ENCODE results near the gene ACKR2. TPM values are rescaled to one million over a fixed set of nuclear protein-coding genes. Genes with fewer than 3 reads are reported as not detected.

Gene ACKR2
- total and polyA plus RNA-seq, 2 experiments from 2014 or later = 0.35 TPM; not detected in 1

DNA sequence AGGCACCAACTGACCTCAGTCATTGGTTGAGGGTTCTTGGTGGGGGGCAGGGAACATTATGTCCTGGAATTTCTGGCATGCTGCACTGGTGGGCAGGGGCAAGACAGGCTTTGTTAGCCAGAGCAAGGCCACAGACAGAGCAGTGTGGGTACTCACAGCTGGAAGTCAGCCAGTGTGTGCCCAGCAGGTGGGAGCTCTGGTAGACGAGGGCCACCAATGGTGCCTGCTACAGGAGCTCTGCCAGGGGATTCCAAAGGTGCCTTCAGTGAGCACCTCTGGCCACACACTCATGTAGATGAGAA, 35.1 kb downstream of the ACKR2 start (continued):
- no peak for TF ChIP-seq ZNF462 (CRISPR knock-in tag; IDR thresholded peaks at IDR 0.05)

- Histone ChIP-seq H3K9me2 (ENCODE audit: insufficient read depth) (peaks cover 4% of the 10 kb centered on the region; the same call in 1 of the 2 replicates), H3K4me1 (ENCODE audit: insufficient read depth) (no peaks in the 10 kb centered on the region; the same call in 1 of the 2 replicates), H3K36me3 (ENCODE audit: insufficient read depth) (no peaks in the 10 kb centered on the region), H3K27ac (ENCODE audit: low read depth) (no peak overlapping the region), H2AFZ (no peak overlapping the region), H3F3A (replicated peaks; ENCODE audit: low read depth) (no peaks in the 10 kb centered on the region), H3K4me3 (no peak overlapping the region), H3K4me2 (no peak overlapping the region), H3K27me3 (ENCODE audit: insufficient read depth) (no peaks in the 10 kb centered on the region), H3K79me2 (replicated peaks; ENCODE audit: insufficient read depth) (no peaks in the 10 kb centered on the region), H4K20me1 (replicated peaks; ENCODE audit: insufficient read depth) (no peaks in the 10 kb centered on the region)
- ATAC-seq (no peak), DNase-seq (ENCODE audit: low spot score) (no peak)
- H3K27ac Mint-ChIP-seq = no peak overlapping the region
- H3K4me1 Mint-ChIP-seq = peaks cover 15% of the 10 kb centered on the region
- H3K9me3 Mint-ChIP-seq = no peaks in the 10 kb centered on the region
- H3K4me3 Mint-ChIP-seq = no peak overlapping the region
- no peaks in the 10 kb centered on the region for H3K36me3 Mint-ChIP-seq (ENCODE audit: low read depth)
- peaks cover 6% of the 10 kb centered on the region for H3K27me3 Mint-ChIP-seq (ENCODE audit: insufficient read depth, low read depth, poor library complexity)
- TF ChIP-seq NANOG (IDR thresholded peaks at IDR 0.05; ENCODE audit: borderline replicate concordance) = no peak
- TF ChIP-seq, protein P1, sequence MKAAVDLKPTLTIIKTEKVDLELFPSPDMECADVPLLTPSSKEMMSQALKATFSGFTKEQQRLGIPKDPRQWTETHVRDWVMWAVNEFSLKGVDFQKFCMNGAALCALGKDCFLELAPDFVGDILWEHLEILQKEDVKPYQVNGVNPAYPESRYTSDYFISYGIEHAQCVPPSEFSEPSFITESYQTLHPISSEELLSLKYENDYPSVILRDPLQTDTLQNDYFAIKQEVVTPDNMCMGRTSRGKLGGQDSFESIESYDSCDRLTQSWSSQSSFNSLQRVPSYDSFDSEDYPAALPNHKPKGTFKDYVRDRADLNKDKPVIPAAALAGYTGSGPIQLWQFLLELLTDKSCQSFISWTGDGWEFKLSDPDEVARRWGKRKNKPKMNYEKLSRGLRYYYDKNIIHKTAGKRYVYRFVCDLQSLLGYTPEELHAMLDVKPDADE (IDR thresholded peaks at IDR 0.05) = no peak
- TF ChIP-seq CTCF (conservative IDR thresholded peaks at IDR 0.05; ENCODE audit: low read depth in 2 of 2) = no peak
- no peak for TF ChIP-seq EZH2 (IDR thresholded peaks at IDR 0.05; ENCODE audit: low read depth, unreplicated experiment)
- TF ChIP-seq ZNF114 (CRISPR knock-in tag; IDR thresholded peaks at IDR 0.05) = no peak
- TF ChIP-seq ZNF331 (CRISPR knock-in tag; IDR thresholded peaks at IDR 0.05; ENCODE audit: low read depth) = no peak
- no peak for TF ChIP-seq STAT1 (IDR thresholded peaks at IDR 0.05; ENCODE audit: unreplicated experiment)
- no peak for TF ChIP-seq EZH2phosphoT487 (IDR thresholded peaks at IDR 0.05; ENCODE audit: unreplicated experiment)
These were observed 35.6 kb downstream of the ACKR2 start for GRCh38 chr3:42844815-42845214.

All from GM23338 (cell line).